ENCODE measurements around the gene GABARAPL1.
A peak's percentile ranks its signal among the peaks of the same experiment; 100 is the strongest.

The GABARAPL1 gene

DNA sequence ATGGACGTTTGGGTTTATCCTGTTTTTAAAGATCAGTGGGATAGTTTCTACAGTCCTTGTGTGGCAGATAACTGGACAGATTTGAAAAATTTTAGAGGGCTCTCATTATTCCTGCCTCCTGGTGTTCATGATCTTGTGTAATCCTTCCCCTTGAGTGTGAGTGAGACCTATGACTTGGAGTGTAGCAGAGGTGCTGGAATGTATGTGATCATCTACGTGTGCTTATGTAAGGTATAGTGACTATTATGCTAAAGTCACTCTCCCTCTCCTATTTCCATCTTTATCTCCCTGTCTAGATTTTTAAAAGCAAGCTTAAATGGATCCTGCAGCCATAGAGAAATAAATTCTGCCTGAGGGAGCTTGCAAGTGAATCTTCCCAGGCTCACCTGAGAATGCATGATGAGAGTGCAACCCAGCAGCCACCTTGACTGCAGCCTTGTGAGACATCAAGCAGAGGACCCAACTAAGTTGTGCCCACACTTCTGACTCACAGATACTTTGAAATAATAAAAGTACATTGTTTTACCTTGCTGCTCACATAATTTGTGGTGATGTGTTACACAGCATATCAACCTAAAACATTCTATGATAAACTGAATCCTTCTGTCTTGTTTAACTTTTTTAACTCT is 37.6 kb upstream of the GABARAPL1 start:
- DNase-seq (ENCODE audit: extremely low read depth, low read depth): no peak

GRCh38 chr12:10175846-10176636 is 36.6 kb upstream of the GABARAPL1 start:
- no peak for DNase-seq (ENCODE audit: extremely low read depth, low read depth)
- TF ChIP-seq, protein P1, sequence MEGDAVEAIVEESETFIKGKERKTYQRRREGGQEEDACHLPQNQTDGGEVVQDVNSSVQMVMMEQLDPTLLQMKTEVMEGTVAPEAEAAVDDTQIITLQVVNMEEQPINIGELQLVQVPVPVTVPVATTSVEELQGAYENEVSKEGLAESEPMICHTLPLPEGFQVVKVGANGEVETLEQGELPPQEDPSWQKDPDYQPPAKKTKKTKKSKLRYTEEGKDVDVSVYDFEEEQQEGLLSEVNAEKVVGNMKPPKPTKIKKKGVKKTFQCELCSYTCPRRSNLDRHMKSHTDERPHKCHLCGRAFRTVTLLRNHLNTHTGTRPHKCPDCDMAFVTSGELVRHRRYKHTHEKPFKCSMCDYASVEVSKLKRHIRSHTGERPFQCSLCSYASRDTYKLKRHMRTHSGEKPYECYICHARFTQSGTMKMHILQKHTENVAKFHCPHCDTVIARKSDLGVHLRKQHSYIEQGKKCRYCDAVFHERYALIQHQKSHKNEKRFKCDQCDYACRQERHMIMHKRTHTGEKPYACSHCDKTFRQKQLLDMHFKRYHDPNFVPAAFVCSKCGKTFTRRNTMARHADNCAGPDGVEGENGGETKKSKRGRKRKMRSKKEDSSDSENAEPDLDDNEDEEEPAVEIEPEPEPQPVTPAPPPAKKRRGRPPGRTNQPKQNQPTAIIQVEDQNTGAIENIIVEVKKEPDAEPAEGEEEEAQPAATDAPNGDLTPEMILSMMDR (IDR thresholded peaks at IDR 0.05; ENCODE audit: low read depth, low read length): no peak

More for the DNA sequence above, 37.6 kb upstream of the GABARAPL1 start:
- TF ChIP-seq, protein P1 (IDR thresholded peaks at IDR 0.05; ENCODE audit: low read depth, low read length): no peak

GRCh38 chr12:10178821-10179220 is 33.9 kb upstream of the GABARAPL1 start, which contains the start of gene TMEM52B:
TMEM52B (plus strand) TSS chr12:10179032; CDS start chr12:10179575, 543 bp downstream.
- no peak for DNase-seq (ENCODE audit: extremely low read depth, low read depth)
- TF ChIP-seq, protein P1 (IDR thresholded peaks at IDR 0.05; ENCODE audit: low read depth, low read length): no peak

DNA sequence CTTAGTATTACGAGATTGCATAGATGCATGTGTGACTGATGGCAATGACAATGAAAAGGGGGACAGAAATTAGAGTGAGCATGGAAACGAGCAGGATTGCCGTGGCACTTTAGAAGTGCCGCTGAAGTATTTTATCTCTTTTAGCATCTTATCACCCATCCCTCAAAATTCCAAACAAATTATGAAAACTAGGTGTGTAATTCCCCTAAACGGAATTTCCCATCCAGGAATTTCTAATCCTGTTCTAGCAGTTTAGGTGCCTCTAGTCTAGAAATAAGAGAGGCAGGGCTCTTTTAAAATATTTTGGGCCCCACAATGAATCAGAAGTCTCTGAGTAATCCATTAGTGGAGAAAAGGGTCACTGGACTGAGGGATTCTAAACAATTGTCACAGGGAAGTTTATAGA is 32.9 kb upstream of the GABARAPL1 start:
- TF ChIP-seq, protein P1 (IDR thresholded peaks at IDR 0.05; ENCODE audit: low read depth, low read length): no peak
- DNase-seq (ENCODE audit: extremely low read depth, low read depth): no peak

DNA sequence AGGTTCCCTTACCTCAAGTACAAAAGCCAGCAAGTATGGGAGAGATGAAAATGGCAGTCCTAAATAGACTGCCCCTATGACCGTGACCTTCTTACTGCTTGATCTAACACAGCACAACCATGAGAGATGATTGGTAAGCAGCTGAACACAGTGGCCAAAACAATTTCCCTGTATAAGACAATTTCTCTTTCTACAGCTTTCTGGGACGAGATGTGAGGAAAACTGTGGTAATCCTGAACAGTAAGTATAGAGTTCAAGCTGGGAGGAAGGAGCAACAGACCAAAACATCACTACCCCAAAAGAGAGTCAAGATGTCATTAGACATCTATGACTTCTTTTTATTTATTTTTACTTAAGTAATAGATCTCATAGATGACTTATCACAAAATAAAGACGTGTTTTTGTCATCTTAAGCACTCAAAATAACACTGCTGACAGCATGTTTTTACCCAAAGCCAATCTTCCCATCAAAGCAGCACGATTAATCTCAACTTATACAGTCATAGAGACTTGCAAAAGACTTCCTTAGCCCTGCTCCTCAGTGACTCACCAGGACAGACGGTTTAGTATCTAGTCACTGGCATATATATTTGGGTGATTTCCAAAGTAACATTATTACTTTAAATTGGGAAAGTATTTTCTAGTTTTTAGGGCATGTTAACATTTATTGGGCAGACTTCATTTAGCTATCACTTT is 30.2 kb upstream of the GABARAPL1 start:
- DNase-seq (ENCODE audit: extremely low read depth, low read depth): no peak
- TF ChIP-seq, protein P1 (IDR thresholded peaks at IDR 0.05; ENCODE audit: low read depth, low read length): no peak

GRCh38 chr12:10184261-10184843 is 28.3 kb upstream of the GABARAPL1 start:
- peak; percentile 77 for DNase-seq (ENCODE audit: extremely low read depth, low read depth)
- TF ChIP-seq, protein P1 (IDR thresholded peaks at IDR 0.05; ENCODE audit: low read depth, low read length): no peak

Data from AG09319 (cell line).